Rectal smooth muscle tissue (tissue), 1 donor: ENCODE measurements around the gene FMNL1.

Experiments
- H3K27ac ChIP-seq: one replicate; pipeline ENCODE4 v1.7.0; 2013; ENCODE audit warnings: low read depth, low read length, inconsistent platforms
- H3K27me3 ChIP-seq: one replicate; pipeline ENCODE4 v1.7.0; 2013; ENCODE audit warnings: low read length; ENCODE audit not compliant: control insufficient read depth, insufficient read depth
- H3K36me3 ChIP-seq: one replicate; pipeline ENCODE4 v1.7.0; 2013; ENCODE audit warnings: low read length; ENCODE audit not compliant: control insufficient read depth, insufficient read depth
- H3K4me1 ChIP-seq: one replicate; pipeline ENCODE4 v1.7.0; 2013; ENCODE audit warnings: low read length; ENCODE audit not compliant: control insufficient read depth, insufficient read depth
- H3K4me3 ChIP-seq: one replicate; pipeline ENCODE4 v1.7.0; 2013; ENCODE audit warnings: low read length
- H3K9ac ChIP-seq: one replicate; pipeline ENCODE4 v1.7.0; 2013; ENCODE audit warnings: low read length

Gene FMNL1

GRCh38 chr17:45221081-45222013, at the start of gene FMNL1:
FMNL1 (plus strand) TSS chr17:45221885; CDS start chr17:45222125, 240 bp downstream.
- Histone ChIP-seq H3K4me1 (no peaks in the 10 kb centered on the region), H3K9ac (peak within 1 kb of the TSS; percentile 6), H3K27ac (no peak within 1 kb of the TSS), H3K27me3 (no peaks in the 10 kb centered on the region), H3K4me3 (peak within 1 kb of the TSS; percentile 72), H3K36me3 (no peaks in the 10 kb centered on the region)

DNA sequence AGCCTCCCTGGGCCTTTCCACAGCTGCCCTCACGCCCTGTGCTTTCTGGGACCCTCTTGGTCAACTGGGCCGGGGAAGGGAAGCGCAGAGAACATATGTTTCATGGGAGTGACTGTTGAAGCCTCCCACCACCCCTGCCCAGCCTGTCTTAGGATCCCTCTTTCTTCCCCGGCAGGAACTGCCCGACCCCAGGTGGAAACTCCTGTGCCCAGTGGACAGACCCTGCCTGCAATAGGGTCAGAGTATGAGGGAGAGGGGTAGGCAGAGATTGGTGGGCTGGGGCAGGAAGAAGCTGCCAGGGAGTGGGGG, 49.5 kb upstream of the FMNL1 start:
- Histone ChIP-seq H3K4me1 (peaks cover 20% of the 10 kb centered on the region), H3K4me3 (peak overlapping the region; percentile 58), H3K36me3 (no peaks in the 10 kb centered on the region), H3K9ac (peak overlapping the region; percentile 53), H3K27ac (peak overlapping the region; percentile 97), H3K27me3 (no peaks in the 10 kb centered on the region)

- H3K27ac ChIP-seq, result peak overlapping the region; percentile 97
- H3K36me3 ChIP-seq, result no peaks in the 10 kb centered on the region
- H3K4me1 ChIP-seq, result peaks cover 20% of the 10 kb centered on the region
- peak overlapping the region; percentile 58 for H3K4me3 ChIP-seq
- no peaks in the 10 kb centered on the region for H3K27me3 ChIP-seq
- H3K9ac ChIP-seq, result peak overlapping the region; percentile 53
These were observed 49.0 kb upstream of the FMNL1 start for GRCh38 chr17:45172541-45173286.

DNA sequence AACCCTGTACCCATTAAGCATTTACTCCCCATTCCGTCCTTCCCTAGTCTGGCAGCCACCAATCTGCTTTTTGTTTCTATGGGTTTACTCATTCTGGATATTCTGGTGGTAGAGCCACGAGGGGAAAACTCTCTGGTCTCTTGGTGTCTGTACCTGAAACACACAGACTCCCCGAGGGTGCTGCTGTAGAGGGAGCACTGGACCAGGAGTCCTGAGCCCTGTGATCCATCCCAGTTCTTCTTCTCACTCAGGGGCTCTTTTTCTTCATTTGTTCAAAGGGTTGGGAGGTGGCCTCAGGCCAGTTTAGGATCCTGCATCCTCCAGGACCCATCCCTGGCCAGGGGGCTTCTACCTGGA, 45.9 kb upstream of the FMNL1 start:
- Histone ChIP-seq H3K4me1 (peaks cover 17% of the 10 kb centered on the region), H3K27me3 (no peaks in the 10 kb centered on the region), H3K4me3 (no peak overlapping the region), H3K36me3 (no peaks in the 10 kb centered on the region), H3K27ac (no peak overlapping the region), H3K9ac (no peak overlapping the region)

DNA sequence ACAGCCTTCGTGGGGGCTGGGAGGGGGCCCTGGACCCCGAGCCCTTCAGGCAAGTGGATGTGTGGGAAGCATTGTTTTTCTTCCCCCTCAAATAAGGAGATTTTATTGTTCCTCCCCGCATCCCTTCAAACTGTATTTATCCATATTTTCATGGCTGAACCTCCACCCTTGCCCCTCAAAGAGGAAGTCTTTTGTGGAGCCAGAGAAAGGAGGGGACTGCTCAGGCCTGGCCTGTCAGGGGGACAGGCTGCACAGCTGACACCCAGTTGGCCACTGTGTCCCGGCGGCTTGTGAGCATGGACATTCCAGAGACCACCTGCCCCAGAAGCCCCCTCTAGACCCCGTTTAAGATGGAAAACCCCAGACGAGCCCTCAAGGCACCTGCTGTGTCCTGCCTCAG, 44.1 kb upstream of the FMNL1 start:
- H3K9ac ChIP-seq, result no peak overlapping the region

GRCh38 chr17:45184144-45184543, 37.5 kb upstream of the FMNL1 start:
- Histone ChIP-seq H3K27ac (no peak overlapping the region), H3K27me3 (no peaks in the 10 kb centered on the region), H3K4me1 (no peaks in the 10 kb centered on the region), H3K36me3 (no peaks in the 10 kb centered on the region), H3K9ac (no peak overlapping the region), H3K4me3 (no peak overlapping the region)

More for the DNA sequence above, 44.1 kb upstream of the FMNL1 start:
- H3K36me3 ChIP-seq, result no peaks in the 10 kb centered on the region
- H3K27me3 ChIP-seq, result no peaks in the 10 kb centered on the region
- peaks cover 3% of the 10 kb centered on the region for H3K4me1 ChIP-seq
- no peak overlapping the region for H3K27ac ChIP-seq
- no peak overlapping the region for H3K4me3 ChIP-seq

- Histone ChIP-seq H3K4me1 (no peaks in the 10 kb centered on the region), H3K27ac (no peak overlapping the region), H3K27me3 (no peaks in the 10 kb centered on the region), H3K36me3 (no peaks in the 10 kb centered on the region), H3K9ac (no peak overlapping the region), H3K4me3 (no peak overlapping the region)
These were observed 34.8 kb upstream of the FMNL1 start for GRCh38 chr17:45186801-45187354.

- H3K27me3 ChIP-seq, result no peaks in the 10 kb centered on the region
- no peak overlapping the region for H3K9ac ChIP-seq
- no peaks in the 10 kb centered on the region for H3K4me1 ChIP-seq
- no peaks in the 10 kb centered on the region for H3K36me3 ChIP-seq
- no peak overlapping the region for H3K4me3 ChIP-seq
- no peak overlapping the region for H3K27ac ChIP-seq
These were observed 32.7 kb upstream of the FMNL1 start for GRCh38 chr17:45189009-45189408.

DNA sequence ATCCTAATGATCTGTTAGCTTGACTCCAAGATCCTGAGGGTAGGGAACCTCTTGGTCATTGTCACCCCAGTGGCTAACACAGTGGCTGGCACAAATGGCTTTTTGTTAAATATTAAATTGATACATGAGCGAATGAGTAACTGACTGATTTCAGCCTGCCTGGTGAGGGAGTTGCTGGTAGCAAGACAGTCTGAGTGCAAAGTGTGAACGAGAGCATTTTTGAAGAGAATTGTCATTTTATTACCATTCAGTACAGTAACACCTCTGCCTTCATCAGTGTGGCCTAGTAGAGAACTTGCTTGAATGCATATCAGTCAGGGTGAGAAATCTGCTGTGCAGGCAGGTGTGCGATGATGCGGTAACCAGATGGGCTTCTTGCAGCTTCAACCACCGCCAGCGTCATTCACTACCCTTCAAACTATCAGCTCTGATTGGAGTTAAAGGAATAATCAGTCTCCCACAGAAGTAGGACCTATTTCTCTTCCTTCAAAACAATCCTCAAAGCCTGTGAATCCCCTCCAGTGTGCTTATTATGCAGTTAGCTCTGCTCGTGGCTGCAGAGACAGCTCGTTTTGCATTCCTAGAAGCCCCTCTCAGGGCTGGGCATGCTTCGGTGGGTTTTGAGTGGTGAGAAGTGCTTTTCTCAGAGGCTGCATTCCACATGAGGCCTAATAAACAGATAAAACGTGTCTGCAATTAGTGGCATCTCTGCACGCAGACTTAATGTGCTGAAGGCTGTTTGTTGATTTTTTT, 31.0 kb upstream of the FMNL1 start:
- Histone ChIP-seq H3K9ac (no peak overlapping the region), H3K4me3 (no peak overlapping the region), H3K36me3 (no peaks in the 10 kb centered on the region), H3K27ac (no peak overlapping the region), H3K4me1 (no peaks in the 10 kb centered on the region), H3K27me3 (no peaks in the 10 kb centered on the region)

GRCh38 chr17:45195424-45195823, 26.3 kb upstream of the FMNL1 start:
- Histone ChIP-seq H3K27me3 (no peaks in the 10 kb centered on the region), H3K4me1 (peaks cover 5% of the 10 kb centered on the region), H3K36me3 (no peaks in the 10 kb centered on the region), H3K9ac (no peak overlapping the region), H3K27ac (no peak overlapping the region), H3K4me3 (no peak overlapping the region)

GRCh38 chr17:45197108-45197507, 24.6 kb upstream of the FMNL1 start:
- Histone ChIP-seq H3K9ac (no peak overlapping the region), H3K27ac (no peak overlapping the region), H3K36me3 (no peaks in the 10 kb centered on the region), H3K27me3 (no peaks in the 10 kb centered on the region), H3K4me3 (no peak overlapping the region), H3K4me1 (peaks cover 5% of the 10 kb centered on the region)
